ELF-1 (cell line): ENCODE results near the gene LPXN.
"Not testable (repeated sequence)": the region's sequence is repeated elsewhere in the genome, so short reads cannot be mapped to it uniquely, and the experiment has no call there.

Experiments used
- DNase-seq: peaks from one replicate; pipeline ENCODE4 v3.0.0-alpha.2; 2016; ENCODE audit warnings: low read depth, low spot score

LPXN gene

DNA sequence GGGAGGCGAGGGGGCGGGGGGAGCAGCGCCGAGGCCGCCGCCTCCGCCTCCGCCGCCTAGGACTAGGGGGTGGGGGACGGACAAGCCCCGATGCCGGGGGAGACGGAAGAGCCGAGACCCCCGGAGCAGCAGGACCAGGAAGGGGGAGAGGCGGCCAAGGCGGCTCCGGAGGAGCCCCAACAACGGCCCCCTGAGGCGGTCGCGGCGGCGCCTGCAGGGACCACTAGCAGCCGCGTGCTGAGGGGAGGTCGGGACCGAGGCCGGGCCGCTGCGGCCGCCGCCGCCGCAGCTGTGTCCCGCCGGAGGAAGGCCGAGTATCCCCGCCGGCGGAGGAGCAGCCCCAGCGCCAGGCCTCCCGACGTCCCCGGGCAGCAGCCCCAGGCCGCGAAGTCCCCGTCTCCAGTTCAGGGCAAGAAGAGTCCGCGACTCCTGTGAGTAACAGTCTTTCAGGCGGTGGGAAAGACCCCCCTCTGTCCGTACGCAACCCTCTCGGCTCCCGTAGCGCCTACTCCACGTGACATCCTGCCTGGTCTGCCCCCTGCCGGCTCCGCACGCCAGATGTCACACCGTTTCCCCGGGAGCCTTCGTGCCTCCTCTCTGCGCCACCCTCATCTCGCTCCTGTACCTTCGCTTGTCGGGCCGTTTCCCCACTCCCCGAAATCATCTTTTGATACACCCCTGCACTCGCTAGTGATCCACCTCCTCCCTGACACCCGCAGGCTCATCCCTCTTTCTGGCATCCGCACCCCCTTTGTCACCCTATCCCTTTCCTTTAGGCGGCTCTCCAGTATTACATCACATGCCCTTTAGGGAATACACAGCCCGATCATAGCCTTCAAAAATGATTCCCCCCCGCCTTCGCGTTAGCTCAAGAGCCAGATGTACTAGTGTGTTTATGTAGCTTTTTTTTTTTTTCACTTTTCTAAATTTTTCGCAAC is 3.8 kb upstream of the LPXN start:
- peak; percentile 94 for DNase-seq

DNA sequence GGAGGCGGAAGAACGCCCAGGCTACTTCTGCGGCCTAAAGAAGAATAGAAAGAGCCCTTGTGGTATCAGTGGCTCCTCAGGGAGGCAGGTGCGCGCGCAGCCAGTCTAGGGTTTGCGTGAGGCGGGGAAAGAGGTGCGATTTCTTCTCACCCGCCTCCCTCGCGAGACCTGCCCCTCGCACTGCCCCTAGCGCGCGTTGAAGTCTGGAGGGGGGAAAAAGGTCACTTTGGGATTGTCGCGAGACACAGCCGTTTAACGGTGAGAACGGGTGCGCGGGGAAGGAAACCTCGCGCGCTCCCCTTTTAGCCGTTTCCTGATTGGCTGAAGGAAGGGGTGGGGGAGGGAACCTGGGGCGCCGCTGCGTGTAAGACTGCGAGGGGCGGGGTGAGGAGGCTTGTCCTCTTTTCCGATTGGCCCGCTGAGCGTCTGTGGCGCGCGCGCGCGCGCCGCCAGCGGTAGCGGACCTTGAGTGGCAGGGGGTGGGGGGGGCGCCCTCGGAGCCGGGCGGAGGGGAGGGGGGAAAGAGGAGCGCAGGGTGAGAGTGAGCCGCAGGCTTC is 3.1 kb upstream of the LPXN start, which contains the start of gene ZFP91:
Gene ZFP91 (plus strand): TSS at position 429 of the 557 bp plus-strand sequence. CDS start 219 bp downstream, outside the sequence.
- peak; percentile 98 for DNase-seq

DNA sequence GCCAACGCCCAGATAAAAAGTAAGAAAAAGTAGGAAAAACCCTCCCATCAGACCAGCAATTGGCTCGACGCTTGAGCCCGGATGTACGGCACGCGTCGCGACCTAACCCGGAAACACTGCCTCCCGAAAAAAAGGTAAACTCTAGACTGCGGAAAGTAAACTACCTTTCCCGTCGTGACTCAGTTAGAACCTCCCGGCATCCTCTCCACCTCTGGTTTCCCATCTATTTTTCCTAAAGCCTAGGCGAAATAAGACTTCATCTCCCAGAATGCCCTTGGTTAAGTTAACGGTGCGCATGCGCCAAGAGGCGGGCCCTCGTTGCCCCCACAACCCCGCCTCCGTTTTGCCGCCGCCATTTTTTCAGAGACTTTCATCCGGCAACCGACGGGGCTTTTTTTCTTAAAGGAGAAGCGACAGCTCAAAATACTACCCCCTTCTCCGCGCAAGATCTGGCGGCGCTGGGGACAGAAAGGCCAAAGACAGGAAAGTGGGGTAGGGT is 2.5 kb upstream of the LPXN start:
- peak; percentile 97 for DNase-seq

DNA sequence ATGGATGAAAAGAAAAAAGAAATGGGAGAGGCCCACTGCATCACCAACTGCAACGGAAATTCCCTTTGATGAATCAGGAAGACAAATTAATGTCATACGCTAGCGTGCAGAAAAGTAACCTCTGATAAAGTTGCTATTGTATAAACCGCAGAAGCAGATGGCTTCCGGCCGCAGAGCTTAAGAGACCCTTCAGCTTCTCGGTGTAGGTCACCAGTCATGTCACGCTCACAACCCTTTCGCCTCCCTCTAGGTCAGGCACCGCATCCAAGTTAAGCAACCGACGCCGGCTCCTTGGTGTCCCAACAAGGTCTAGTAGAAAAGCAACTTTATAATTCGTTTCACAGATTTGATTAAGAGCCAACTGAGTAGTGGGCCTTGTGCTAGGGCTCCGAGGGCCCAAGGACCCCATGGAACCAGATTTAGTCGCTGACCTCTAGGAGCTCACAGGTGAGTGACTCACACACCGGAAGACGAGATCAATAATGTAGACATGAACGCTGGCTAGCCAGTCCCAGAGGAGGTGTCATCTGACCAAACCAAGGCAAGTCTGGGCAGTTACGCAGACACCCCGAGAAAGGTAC is 2.0 kb upstream of the LPXN start:
- no peak for DNase-seq

DNA sequence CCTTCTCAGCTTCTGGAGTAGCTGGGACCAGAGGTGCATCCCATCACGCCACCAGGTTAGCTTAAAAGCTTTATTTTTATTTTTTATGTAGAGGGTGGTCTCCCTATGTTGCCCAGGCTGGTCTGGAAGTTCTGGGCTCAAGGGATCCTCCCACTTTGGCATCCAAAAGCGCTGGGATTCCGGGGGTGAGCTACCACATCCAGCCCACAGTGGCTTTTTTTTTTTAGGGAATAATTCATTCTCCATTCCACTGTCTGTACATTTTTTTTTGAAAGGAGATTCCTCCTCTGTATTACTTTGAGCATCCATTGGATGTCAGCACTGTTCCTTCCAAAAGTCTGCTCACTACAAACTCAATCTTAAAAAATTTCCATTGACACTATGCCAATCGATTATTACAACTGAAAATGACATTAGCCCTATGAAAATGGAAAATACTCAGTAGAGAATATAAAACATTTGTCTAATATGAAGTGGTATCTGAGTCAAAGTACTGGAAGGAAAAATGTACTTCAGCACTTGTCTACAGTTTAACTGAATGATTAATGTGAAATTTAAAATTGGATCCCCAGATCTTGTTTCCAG is 1.3 kb upstream of the LPXN start:
- no peak for DNase-seq

DNA sequence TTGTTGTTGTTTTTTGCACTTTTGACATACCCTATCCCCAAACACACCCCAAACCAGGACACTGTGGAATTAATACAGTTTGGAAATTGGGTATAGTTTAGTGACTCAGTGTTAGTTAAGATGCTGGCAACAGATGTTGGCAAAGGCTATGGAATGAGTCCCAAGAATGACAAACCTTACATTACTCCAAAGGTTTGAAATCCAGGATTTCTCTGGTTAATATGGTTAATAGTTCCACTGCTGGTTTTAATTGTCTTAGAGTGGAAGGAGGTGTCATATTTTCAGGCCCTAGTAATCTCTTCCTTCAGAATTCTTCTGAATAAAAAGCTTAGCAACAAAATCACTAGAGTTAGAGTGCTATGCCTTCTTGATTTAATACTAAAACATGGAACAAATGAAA is 775 bp downstream of the LPXN start:
- DNase-seq = no peak

DNA sequence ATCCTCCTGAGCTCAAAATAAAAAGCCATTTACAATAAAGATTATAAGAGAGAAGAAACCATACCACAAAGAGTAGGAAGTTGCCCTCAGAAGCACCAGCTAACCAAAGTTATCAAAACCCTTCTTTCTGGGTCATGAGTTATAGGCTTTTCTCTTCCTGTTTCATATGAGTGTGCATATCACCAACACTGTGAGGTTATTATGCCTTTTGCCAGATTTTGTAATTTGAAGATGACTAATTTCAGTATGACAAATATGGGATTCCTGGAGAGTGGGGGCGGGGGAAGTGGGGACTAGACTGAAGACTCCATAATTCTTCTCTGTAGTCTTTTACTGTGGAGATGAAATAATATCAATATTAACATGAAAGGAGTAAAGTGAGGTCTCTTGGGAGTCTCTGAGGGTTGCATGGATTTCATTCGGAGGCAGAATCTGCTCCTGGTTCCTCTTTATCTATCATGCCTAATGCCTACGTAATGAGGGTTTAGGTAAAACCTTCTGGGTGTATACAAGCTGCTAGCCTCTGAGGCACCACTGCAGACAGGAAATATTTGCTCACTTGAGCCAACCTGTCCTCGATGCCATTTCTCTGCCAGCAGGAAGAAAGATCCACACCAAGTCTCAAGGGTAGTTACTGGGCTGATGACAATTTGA is 2.1 kb downstream of the LPXN start:
- no peak for DNase-seq

DNA sequence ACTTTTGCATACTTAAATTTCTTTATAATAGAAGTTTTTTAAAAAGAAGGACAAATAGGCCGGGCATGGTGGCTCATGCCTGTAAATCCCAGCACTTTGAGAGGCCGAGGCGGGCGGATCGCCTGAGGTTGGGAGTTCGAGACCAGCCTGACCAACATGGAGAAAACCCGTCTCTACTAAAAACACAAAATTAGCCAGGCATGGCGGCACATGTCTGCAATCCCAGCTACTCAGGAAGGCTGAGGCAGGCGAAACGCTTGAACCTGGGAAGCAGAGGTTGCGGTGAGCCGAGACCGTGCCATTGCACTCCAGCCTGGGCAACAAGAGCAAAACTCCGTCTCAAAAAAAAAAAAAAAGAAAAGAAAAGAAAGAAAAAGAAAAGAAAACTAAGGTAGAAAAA is 2.8 kb downstream of the LPXN start:
- DNase-seq = not testable (repeated sequence)

DNA sequence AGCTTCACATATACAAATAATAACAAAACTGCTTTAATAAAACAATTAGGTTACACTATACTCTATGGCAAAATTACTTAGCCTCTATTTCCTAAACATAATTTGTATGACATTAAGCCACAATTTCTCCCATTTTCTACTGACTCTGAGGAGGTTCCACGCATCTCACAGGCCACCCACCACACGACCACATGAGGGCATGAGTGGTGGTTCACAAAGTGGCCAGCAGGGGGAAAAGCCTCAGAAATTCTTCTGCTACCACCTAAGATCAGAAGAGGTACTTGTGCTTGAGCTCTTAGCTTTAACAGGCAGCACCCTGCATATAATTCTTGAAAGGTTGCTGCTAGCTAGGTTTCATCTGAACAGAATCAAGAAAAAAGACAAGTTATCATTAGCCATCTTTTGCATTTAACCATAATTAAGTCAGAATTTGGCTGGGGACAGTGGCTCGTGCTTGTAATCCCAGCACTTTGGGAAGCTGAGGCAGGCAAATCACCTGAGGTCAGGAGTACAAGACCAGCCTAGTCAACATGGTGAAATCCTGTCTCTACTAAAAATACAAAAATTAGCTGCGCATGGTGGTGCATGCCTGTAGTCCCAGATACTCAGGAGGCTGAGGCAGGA is 7.7 kb downstream of the LPXN start:
- DNase-seq = peak; percentile 75

DNA sequence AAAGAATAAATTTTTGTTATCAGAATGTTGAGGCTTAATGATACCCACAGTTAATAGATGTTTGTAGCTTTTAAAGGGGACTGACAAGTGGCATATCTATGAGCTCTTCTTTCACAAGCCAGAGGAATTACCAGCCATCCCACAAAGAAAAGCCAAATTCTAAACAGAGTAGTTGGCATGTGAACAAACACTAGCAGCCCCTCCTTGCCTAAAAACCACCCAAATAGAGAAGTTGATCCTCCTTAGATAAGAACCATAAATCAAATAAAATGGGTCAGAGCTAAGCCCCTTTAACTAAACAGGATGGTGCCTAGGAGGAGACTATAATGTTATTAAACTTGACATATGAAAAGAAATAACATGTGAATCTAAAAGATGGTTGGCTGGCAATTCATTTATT is 11.4 kb downstream of the LPXN start:
- DNase-seq = no peak

DNA sequence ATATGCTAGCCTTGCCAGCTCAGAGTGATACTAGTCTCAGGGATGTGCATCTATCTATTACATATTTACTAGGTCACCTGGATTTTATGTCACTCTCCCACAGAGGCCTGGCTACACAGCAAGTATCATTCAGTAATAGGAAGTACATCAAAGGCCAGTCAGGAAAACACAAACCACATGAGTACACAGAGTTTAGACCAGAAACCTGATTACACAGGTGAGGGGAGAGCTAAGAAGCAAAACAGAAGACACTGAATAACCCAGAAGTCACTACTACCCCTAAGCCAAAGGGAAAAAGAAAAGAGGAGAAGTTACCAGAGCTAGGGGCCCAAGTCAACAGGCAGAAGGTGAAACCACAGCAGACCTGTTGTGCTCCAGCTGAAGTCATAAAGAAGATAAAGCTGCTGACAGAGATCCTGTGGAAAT is 13.3 kb downstream of the LPXN start:
- DNase-seq = no peak

DNA sequence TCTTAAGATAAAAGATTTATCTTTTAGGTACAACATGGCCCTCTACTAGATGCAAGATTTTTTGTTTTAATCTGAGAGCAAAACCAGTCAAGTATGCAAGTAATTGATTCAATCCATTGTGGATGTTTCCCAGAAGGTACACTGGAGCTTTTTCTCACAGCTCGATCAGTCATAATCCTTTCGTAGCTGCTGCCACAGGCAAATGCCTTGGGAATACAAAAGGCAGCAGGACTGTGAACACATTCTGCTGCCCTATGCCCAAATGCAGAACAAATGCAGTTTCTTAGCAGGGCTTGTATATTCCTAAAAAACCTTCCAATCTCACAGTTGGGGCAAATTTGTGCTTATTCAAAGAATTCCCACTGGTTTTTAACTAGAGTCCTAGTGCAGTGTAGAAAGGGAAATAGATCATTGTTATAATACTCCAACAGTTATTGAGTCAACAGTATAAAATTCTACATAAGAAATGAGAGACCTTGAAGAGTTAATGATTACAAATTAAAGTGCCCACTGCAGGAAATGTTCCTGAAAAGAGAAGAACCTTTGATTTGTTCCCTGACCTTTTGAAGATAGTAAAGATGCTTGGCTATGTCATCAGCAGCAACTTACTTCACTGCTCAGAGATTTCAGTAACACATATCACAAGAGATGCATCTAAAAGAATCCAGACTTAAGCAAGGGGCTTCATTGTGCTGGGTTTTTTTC is 14.1 kb downstream of the LPXN start:
- DNase-seq = no peak

DNA sequence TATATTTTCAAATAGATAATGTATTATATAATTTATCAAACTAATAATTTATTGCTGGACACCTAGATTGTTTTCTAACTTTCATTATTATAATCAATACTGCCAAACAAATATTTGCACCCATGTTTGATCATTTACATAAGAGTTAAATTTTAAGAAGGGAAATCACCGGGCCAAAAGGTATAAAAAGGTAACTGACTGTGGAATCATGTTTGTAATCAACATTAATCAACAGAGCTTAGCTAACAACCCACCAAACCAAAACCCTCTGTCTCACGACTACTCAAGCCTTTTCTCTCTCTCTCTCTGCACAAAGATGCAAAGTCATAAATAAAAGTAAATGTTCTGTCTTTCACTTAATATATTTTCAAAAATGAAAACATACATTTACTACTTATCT is 14.8 kb downstream of the LPXN start:
- no peak for DNase-seq

DNA sequence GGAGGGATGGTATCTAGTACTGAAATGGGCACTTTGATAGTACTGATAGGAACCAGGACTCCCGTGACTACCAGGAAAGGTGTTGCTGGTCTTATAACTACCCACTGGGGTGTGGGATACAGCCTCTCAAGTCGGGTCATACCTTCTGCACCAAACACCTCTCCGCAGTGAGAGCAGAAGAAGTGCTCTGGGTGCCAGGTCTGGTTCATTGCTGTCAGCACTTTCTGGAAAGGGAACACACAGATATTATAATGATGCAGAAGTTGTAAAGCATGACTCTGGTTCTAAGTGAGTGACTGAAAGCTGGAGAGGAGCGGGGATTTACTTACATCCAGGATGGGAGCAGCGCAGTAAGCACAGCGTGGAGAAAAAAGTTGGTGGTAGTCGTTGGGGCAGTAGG is 26.0 kb downstream of the LPXN start:
- no peak for DNase-seq

DNA sequence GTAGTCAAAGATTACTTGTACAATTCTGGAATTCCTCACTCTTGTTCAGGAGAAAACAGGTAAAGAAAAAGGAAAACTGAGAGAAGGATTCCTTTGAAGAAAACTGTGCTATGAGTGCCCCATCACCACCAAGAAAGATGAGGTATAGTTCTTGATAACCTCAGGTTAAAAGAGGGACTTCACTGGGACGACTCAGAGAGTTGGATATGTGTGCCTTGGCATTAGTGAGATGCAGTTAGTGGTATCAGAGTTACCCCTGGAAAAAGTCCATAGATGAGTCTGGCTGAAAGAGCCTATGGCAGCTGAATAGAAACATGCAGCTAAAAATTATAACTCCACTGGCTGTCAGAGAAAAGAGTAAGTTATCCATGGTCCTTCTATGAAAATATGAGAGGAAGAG is 28.8 kb downstream of the LPXN start:
- no peak for DNase-seq

DNA sequence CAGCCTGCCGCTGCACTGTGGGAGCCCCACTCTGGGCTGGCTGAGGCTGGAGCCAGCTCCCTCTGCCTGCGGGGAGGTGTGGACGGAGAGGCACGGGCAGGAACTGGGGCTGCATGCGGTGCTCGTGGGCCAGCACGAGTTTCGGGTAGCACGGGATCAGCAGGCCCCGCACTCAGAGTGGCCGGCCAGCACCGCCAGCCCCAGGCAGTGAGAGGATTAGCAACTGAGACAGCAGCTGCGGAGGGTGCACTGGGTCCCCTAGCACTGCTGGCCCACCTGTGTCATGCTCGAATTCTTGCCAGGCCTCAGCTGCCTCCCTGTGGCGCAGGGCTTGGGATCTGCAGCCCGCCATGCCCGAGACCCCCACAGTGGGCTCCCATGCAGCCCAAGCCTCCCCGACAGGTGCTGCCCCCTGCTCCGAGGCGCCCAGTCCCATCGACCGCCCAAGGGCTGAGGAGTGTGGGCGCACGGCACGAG is 43.8 kb downstream of the LPXN start:
- no peak for DNase-seq

DNA sequence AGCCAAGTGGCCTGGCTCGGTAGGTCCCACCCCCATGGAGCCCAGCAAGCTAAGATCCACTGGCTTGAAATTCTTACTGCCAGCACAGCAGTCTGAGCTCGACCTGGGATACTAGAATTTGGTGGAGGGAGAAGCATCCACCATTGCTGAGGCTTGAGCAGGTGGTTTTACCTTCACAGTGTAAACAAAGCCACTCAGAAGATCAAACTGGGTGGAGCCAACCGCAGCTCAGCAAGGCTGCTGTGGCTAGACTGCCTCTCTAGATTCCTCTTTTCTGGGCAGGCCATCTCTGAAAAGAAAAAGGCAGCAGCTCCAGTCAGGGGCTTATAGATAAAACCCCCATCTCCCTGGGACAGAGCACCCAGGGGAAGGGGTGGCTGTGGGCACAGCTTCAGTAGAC is 45.4 kb downstream of the LPXN start:
- DNase-seq = no peak

DNA sequence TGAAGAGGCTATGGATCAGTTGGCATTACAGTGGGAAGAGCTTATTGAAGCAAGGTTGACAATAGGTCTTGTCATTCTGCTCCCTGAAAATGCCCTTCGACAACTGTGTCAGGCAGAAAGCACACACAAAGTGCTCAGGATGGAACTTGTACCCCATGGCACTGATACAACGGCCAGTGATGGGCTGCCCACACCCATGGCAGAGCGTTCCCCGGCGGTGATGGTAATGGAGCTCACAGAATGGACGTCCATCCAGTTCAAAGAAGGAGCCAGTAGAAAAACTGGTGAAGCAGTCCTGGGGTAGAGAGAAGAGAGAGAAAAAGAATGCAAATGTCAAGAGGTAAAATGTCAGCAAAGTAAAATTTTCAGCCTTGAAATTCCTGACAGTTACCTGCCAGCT is 48.2 kb downstream of the LPXN start:
- DNase-seq = no peak

DNA sequence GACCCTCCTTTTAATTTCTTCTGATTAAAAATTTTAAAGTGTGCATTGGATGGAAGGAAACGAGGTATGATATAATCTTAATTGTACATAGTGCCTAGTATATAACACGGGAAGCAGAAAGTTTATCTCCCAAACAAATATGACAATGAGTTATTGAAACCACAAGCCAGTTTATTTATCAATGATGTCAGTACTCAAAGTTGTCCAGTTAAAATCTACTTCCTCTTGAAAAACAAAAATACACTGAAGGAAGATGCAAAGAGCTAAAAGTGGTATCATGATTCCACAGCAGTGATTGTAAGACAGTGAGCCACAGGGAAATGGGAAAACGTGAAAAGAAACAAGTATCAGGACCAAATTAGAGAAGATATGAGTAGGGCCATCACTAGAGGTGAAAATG is 48.9 kb downstream of the LPXN start:
- no peak for DNase-seq

DNA sequence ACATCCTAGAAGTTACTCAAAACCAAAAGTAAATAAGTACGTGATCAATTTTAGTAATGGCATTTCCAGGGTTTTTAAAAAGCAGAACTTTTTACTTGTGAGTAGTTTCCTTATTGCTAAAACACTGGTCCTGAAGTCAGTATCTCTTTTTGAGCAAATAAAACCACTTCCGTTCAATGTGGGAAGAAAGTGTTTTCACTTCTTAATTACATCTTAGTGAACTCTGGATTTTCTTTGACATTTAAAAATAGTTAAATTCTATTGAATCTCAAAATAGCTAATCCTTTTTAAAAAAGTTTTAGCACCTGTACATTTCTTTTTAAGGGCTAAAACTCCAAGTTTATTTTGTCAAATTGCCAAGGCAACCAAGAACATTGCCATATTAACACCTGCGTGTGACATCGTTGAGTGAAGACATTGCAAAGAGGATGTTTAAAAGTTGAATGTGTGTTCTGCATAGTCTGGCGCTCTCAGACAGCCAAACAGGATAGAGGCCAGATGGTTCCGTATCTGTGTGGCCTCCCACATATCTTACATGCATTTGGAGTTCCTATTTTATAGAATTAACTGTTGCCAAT is 50.5 kb downstream of the LPXN start:
- DNase-seq = no peak
